K562 (cell line): ENCODE results near the gene SART3. TPM values are rescaled to one million over a fixed set of nuclear protein-coding genes. Genes with fewer than 3 reads are reported as not detected.
A peak's percentile ranks its signal among the peaks of the same experiment; 100 is the strongest.

Experiments
- ATAC-seq: fragments of 200-7000 bp; cut with Tn5 transposase; 3 replicates; pipeline ENCODE4 v1.9.1; 2020; ENCODE audit warnings: moderate library complexity
- BruUV-seq: library from RNA; stranded (reverse); fragments of 400-500 nt; replicated peaks from 2 replicates; lab custom pipeline; 2021; lab: Mats Ljungman, UMichigan
- CTCF ChIA-PET: fragments of 300-600 bp; formaldehyde crosslinking; extraction: SDS; loops from one replicate; lab custom pipeline; 2021; ENCODE audit warnings: low intra/inter-chr PET ratio; lab: Yijun Ruan, JAX
- POLR2A ChIA-PET: fragments of 300-600, 350-650 bp; sonication (Branson Sonifier 250); formaldehyde crosslinking; extraction: SDS; loops from one replicate; lab custom pipeline; 2021; ENCODE audit warnings: antibody characterized with exemption, inconsistent platforms; lab: Yijun Ruan, JAX
- DNase-seq, 4 experiments: peaks; one replicate each; pipeline versions ENCODE4 v3.0.0 to v3.0.0-alpha.2; 2011 to 2018; ENCODE audit warnings: low spot score in 3 of 4, mixed read lengths in 3 of 4; ENCODE audit errors: extremely low read depth in 1 of 4
- FAIRE-seq: peaks from 2 replicates; lab custom pipeline; 2011; peaks lifted over from hg19 to GRCh38; lab: Jason Lieb, UNC
- H2AFZ ChIP-seq: 2 replicates; pipeline ENCODE4 v1.6.0; 2011; ENCODE audit warnings: low read depth, low read length, control low read depth, inconsistent platforms
- H3K27ac ChIP-seq: fragments of 200-600 bp; 3 replicates; pipeline ENCODE4 v1.8.0; 2011; ENCODE audit warnings: low read depth, mild to moderate bottlenecking, control low read depth, inconsistent platforms, low read length, moderate library complexity, mixed read lengths; ENCODE audit errors: extremely low read depth
- H3K27me3 ChIP-seq, 2 experiments: fragments of 300-600 bp in 1 of 2; 2 replicates in 1 of 2; 3 replicates in 1 of 2; pipeline versions ENCODE4 v1.6.0 to v1.8.0; 2011; ENCODE audit warnings: inconsistent platforms in 2 of 2, low read length in 2 of 2, mild to moderate bottlenecking in 1 of 2, mixed read lengths in 1 of 2, moderate library complexity in 1 of 2; ENCODE audit not compliant: control insufficient read depth in 2 of 2, insufficient read depth in 2 of 2
- H3K36me3 ChIP-seq: fragments of 300-600 bp; 3 replicates; pipeline ENCODE4 v1.8.0; 2011; ENCODE audit warnings: mild to moderate bottlenecking, low read length, inconsistent platforms; ENCODE audit not compliant: control insufficient read depth, insufficient read depth
- H3K4me1 ChIP-seq, 2 experiments: fragments of 200-600 bp in 1 of 2; replicated peaks in 1 of 2; 2 replicates in 1 of 2; 3 replicates in 1 of 2; pipeline versions ENCODE4 v1.5.1 to v1.8.0; 2011; ENCODE audit warnings: inconsistent platforms in 2 of 2, low read length in 2 of 2, mild to moderate bottlenecking in 1 of 2, mixed read lengths in 1 of 2, moderate library complexity in 1 of 2; ENCODE audit not compliant: control insufficient read depth in 2 of 2, insufficient read depth in 2 of 2
- H3K4me2 ChIP-seq: 2 replicates; pipeline ENCODE4 v1.6.1; 2011; ENCODE audit warnings: low read length, control low read depth, inconsistent platforms, mixed read lengths; ENCODE audit not compliant: insufficient read depth
- H3K4me3 ChIP-seq: fragments of 200-600 bp; sonication (generic), shearing (Covaris generic); 2 replicates; pipeline ENCODE4 v1.5.1; 2016; ENCODE audit warnings: control low read depth, inconsistent platforms
- H3K79me2 ChIP-seq: fragments of 200-600 bp; 3 replicates; pipeline ENCODE4 v1.8.0; 2011; ENCODE audit warnings: low read length, inconsistent platforms; ENCODE audit not compliant: control insufficient read depth, insufficient read depth
- H3K9ac ChIP-seq, 2 experiments: 2 replicates each; pipeline versions ENCODE4 v1.6.0 to v1.6.1; 2011; ENCODE audit warnings: low read depth in 2 of 2, low read length in 2 of 2, control low read depth in 1 of 2, inconsistent platforms in 1 of 2, mild to moderate bottlenecking in 1 of 2, mixed read lengths in 1 of 2; ENCODE audit not compliant: insufficient read depth in 1 of 2
- H3K9me1 ChIP-seq: one replicate; pipeline ENCODE4 v1.6.0; 2011; ENCODE audit warnings: inconsistent platforms, mild to moderate bottlenecking, low read length, moderate library complexity; ENCODE audit not compliant: control insufficient read depth, insufficient read depth
- H3K9me3 ChIP-seq: replicated peaks from 2 replicates; pipeline ENCODE4 v1.5.1; 2011; ENCODE audit warnings: low read depth, low read length, inconsistent platforms; ENCODE audit not compliant: control insufficient read depth, insufficient read depth
- H4K20me1 ChIP-seq: replicated peaks from 2 replicates; pipeline ENCODE4 v1.6.1; 2011; ENCODE audit warnings: low read length, inconsistent platforms, mixed read lengths; ENCODE audit not compliant: control insufficient read depth, insufficient read depth
- CBX2 ChIP-seq: fragments of 200-600 bp; sonication (generic); IDR thresholded peaks from one replicate; pipeline ENCODE4 v1.6.1; 2012; ENCODE audit warnings: mild to moderate bottlenecking, low read length, inconsistent platforms; ENCODE audit not compliant: insufficient read depth, poor library complexity, severe bottlenecking
- CTCFL ChIP-seq: IDR thresholded peaks from 2 replicates; pipeline ENCODE4 v1.6.1; 2011; ENCODE audit warnings: borderline replicate concordance, low read depth, mild to moderate bottlenecking, moderate library complexity, low read length; ENCODE audit not compliant: insufficient read depth, poor library complexity, severe bottlenecking
- GTF2E2 ChIP-seq: fragments of 200-800 bp; sonication (Bioruptor generic); IDR thresholded peaks from 2 replicates; pipeline ENCODE4 v1.6.1; 2016; ENCODE audit warnings: missing genetic modification characterization, missing compliant biosample characterization
- MAX ChIP-seq: sonication (generic); formaldehyde crosslinking; IDR thresholded peaks from 2 replicates; pipeline ENCODE4 v1.9.0; 2022; ENCODE audit warnings: mild to moderate bottlenecking, missing genetic modification reagents
- NFATC3 ChIP-seq: fragments of 450-650 bp; IDR thresholded peaks from 2 replicates; pipeline ENCODE4 v1.6.1; 2017; ENCODE audit warnings: mild to moderate bottlenecking
- PPARD ChIP-seq: fragments of 250-450 bp; sonication (Bioruptor Pico); IDR thresholded peaks from 2 replicates; pipeline ENCODE4 v1.8.0; 2022; ENCODE audit warnings: inconsistent platforms, mild to moderate bottlenecking, moderate library complexity
- RBM39 ChIP-seq: fragments of 200-400 bp; formaldehyde crosslinking; optimal IDR thresholded peaks from 2 replicates; pipeline ENCODE3; 2018; ENCODE audit warnings: low read depth, low read length
- SMAD3 ChIP-seq: fragments of 450-650 bp; formaldehyde crosslinking; conservative IDR thresholded peaks from 2 replicates; pipeline ENCODE4 v1.4.0; 2020; ENCODE audit warnings: mild to moderate bottlenecking
- U2AF1 ChIP-seq: fragments of 200-400 bp; formaldehyde crosslinking; optimal IDR thresholded peaks from 2 replicates; pipeline ENCODE3; 2017; ENCODE audit warnings: mild to moderate bottlenecking, low read depth, low read length, moderate library complexity
- YBX1 ChIP-seq: fragments of 450-650 bp; IDR thresholded peaks from 2 replicates; pipeline ENCODE4 v1.7.1; 2016; ENCODE audit warnings: mild to moderate bottlenecking
- ZFP1 ChIP-seq: fragments of 450-650 bp; formaldehyde crosslinking; IDR thresholded peaks from 2 replicates; pipeline ENCODE4 v1.4.0; 2020; ENCODE audit warnings: mild to moderate bottlenecking, mixed read lengths
- ZNF232 ChIP-seq: sonication (generic); formaldehyde crosslinking; IDR thresholded peaks from 2 replicates; pipeline ENCODE4 v1.8.0; 2022; ENCODE audit warnings: mild to moderate bottlenecking, missing genetic modification reagents
- ZNF408 ChIP-seq: fragments of 250-450 bp; sonication (Bioruptor Pico); IDR thresholded peaks from 2 replicates; pipeline ENCODE4 v1.4.0; 2020; ENCODE audit warnings: low read depth, mild to moderate bottlenecking, moderate library complexity
- WGBS: fragments of 100-300 bp; shearing (Covaris generic); methylation state at CpG from one replicate; pipeline ENCODE4 v1.1.6; 2016; ENCODE audit warnings: low coverage, mixed read lengths; ENCODE audit not compliant: insufficient coverage; ENCODE audit errors: missing lambda C conversion rate; 5-methylcytosine and 5-hydroxymethylcytosine counted together
- in situ Hi-C: fragments of 300-500 bp; cut with MboI; formaldehyde crosslinking; loops from 4 replicates; pipeline ENCODE4 v1.15.0; 2018; ENCODE audit warnings: inconsistent platforms, mixed read lengths
- intact Hi-C: fragments of 100-400 bp; cut with micrococcal nuclease; formaldehyde crosslinking; loops from 2 replicates; pipeline ENCODE4 v1.14.2; 2022
- polyA plus RNA-seq, 8 experiments: library from polyadenylated mRNA; depleted of rRNA in 4 of 8; stranded (reverse) in 5 of 8; unstranded in 3 of 8; fragments of >200 nt; fragmentation: Nextera tagmentation in 2 of 8; fragmentation: Illumina TruSeq in 1 of 8; extraction: Ambion mirVana in 2 of 8; extraction: Trizol in 1 of 8; gene quantifications; 2 replicates each; pipeline versions ENCODE4 v1.2.1 to v1.2.3, GENCODE V29; 2011 to 2014; ENCODE audit warnings: inconsistent platforms in 1 of 8, missing spikeins in 1 of 8
- total RNA-seq, 7 experiments: library from RNA; depleted of rRNA in 6 of 7; stranded (reverse); fragments of >200 nt in 6 of 7; fragmentation: Illumina TruSeq in 2 of 7; extraction: Trizol in 2 of 7; gene quantifications; 2 replicates each; pipeline versions ENCODE4 v1.2.1 to v1.2.3, GENCODE V29; 2011 to 2021; ENCODE audit warnings: low replicate concordance in 1 of 7

The SART3 gene
- total and polyA plus RNA-seq, 9 of the 15 experiments (the other 6 are each of a cell fraction or from before 2014, with no cell fraction given) = 8.9 to 167 (median 56.7) TPM

DNA sequence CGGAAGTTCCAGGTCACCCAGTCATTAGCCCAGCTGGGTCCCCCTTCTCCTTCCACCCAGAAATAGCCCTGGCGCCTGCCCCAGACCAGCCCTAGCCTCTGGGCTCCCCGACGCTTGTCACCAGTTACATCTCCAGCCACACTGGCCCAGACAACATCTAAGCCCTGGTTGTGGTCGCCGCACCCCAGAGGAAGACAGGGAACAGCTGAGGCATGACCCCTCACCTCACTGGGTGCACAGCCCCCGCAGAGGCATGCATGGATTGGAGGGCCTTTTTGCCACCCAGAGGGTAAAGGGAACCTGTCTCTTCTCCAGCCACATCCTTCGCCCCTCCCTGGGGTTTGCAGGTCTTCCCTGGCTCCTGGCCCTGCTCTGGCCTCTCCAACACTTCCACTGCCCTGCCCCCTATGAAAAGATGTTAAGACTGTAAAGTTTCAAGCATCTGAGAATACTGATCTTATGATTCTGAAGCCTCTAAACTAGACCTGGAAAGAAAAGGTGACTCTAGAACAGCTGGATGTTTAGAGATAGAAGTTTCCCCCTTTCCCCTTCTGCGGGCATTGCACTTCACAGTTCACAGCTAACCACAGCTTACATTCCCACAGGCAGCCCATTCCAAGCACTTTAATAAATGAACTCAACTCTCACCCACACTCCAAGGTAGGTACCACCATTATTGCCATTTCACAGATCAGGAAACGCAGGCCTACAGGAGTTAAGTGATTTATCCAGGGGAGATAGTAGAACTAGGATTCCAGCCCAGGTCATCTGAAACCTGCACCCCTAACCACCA is 22.2 kb upstream of the SART3 start:
- H3K36me3 ChIP-seq = no peaks in the 10 kb centered on the region
- no TSS peak for BruUV-seq
- ChIA-PET CTCF (no interaction called here), POLR2A (interaction anchor here (1.1 kb wide), 1 partner anchor 129 kb away, joined by 3 read pairs; no protein-coding TSS in a partner anchor)
- no peaks in the 10 kb centered on the region for H3K9me3 ChIP-seq
- H2AFZ ChIP-seq = no peak overlapping the region
- ATAC-seq = no peak
- no peak overlapping the region for H3K4me2 ChIP-seq
- WGBS = 2% methylated on average over 10 of the region's 10 CpGs
- no peak overlapping the region for H3K27ac ChIP-seq
- H4K20me1 ChIP-seq = no peaks in the 10 kb centered on the region; the same call in 1 of the 2 replicates
- no peak for FAIRE-seq
- peaks cover 0 to 5% of the 10 kb centered on the region in 2 experiments; a peak in 1 of 5 replicates for H3K4me1 ChIP-seq
- no peak overlapping the region for H3K4me3 ChIP-seq
- intact Hi-C loops = no loop called here
- DNase-seq = no peak
- no peak for TF ChIP-seq GTF2E2
- TF ChIP-seq, all 486 proteins: peak for 0
- Histone ChIP-seq H3K27me3 (peaks cover 2 to 46% of the 10 kb centered on the region in 2 experiments; a peak in 4 of 5 replicates), H3K9me1 (no peaks in the 10 kb centered on the region), H3K9ac (peak overlapping the region in 1 of 2 experiments; percentile 62; a peak in 1 of 4 replicates), H3K79me2 (no peaks in the 10 kb centered on the region)
- in situ Hi-C loops = no loop called here

GRCh38 chr12:108582509-108582908 is 21.5 kb upstream of the SART3 start:
- intact Hi-C loops = no loop called here
- in situ Hi-C loops = no loop called here
- no TSS peak for BruUV-seq
- TF ChIP-seq ZNF408 (CRISPR knock-in tag) (no peak), MAX (CRISPR knock-in tag) (no peak), U2AF1 (no peak), RBM39 (no peak), SMAD3 (no peak), NFATC3 (no peak), PPARD (no peak), CBX2 (no peak), YBX1 (no peak), ZNF232 (CRISPR knock-in tag) (no peak), CTCFL (no peak), ZFP1 (CRISPR knock-in tag) (no peak)

More at GRCh38 chr12:108582509-108582908, 21.5 kb upstream of the SART3 start:
- ChIA-PET POLR2A (interaction anchor here (1.1 kb wide), 1 partner anchor 128 kb away, joined by 3 read pairs; no protein-coding TSS in a partner anchor), CTCF (no interaction called here)
- H3K36me3 ChIP-seq = no peaks in the 10 kb centered on the region
- WGBS = 1% methylated on average over 9 of the region's 9 CpGs
- no peak overlapping the region for H3K27ac ChIP-seq
- peaks cover 2 to 42% of the 10 kb centered on the region in 2 experiments; a peak in 4 of 5 replicates for H3K27me3 ChIP-seq
- FAIRE-seq (no peak), ATAC-seq (no peak), DNase-seq (no peak)
- no peak overlapping the region for H3K4me2 ChIP-seq
- H3K9me3 ChIP-seq = no peaks in the 10 kb centered on the region
- H3K9ac ChIP-seq = no peak overlapping the region
- no peaks in the 10 kb centered on the region; the same call in 1 of the 2 replicates for H4K20me1 ChIP-seq
- H3K4me1 ChIP-seq = peaks cover 0 to 5% of the 10 kb centered on the region in 2 experiments; a peak in 1 of 5 replicates
- H3K4me3 ChIP-seq = no peak overlapping the region
- no peaks in the 10 kb centered on the region for H3K9me1 ChIP-seq
- H3K79me2 ChIP-seq = no peaks in the 10 kb centered on the region
- H2AFZ ChIP-seq = no peak overlapping the region
